Loucy (cell line): ENCODE measurements around the gene KRTCAP3.

Source experiments
- H2AFZ ChIP-seq: fragments of 200-600 bp; sonication (generic); 2 replicates; pipeline ENCODE4 v1.6.0; 2016; ENCODE audit warnings: antibody characterized with exemption, mild to moderate bottlenecking, low read length, moderate library complexity
- H3F3A ChIP-seq: fragments of 200-600 bp; 2 replicates; pipeline ENCODE4 v1.6.0; 2016; ENCODE audit warnings: antibody characterized with exemption, low read depth, mild to moderate bottlenecking
- H3K27me3 ChIP-seq: fragments of 200-600 bp; sonication (generic); 2 replicates; pipeline ENCODE4 v1.6.1; 2014; ENCODE audit warnings: low read length, mild to moderate bottlenecking; ENCODE audit not compliant: insufficient read depth, poor library complexity, severe bottlenecking
- H3K36me3 ChIP-seq: fragments of 200-600 bp; sonication (generic); 2 replicates; pipeline ENCODE4 v1.6.1; 2016; ENCODE audit warnings: low read length; ENCODE audit not compliant: insufficient read depth
- H3K4me1 ChIP-seq: fragments of 200-600 bp; sonication (generic); 2 replicates; pipeline ENCODE4 v1.5.1; 2014; ENCODE audit warnings: low read length, mild to moderate bottlenecking; ENCODE audit not compliant: insufficient read depth, poor library complexity, severe bottlenecking
- H3K4me2 ChIP-seq: fragments of 200-600 bp; sonication (generic); 2 replicates; pipeline ENCODE4 v1.6.0; 2014; ENCODE audit warnings: antibody characterized with exemption, low read length, low read depth, mild to moderate bottlenecking; ENCODE audit not compliant: poor library complexity, severe bottlenecking
- H3K4me3 ChIP-seq: fragments of 200-600 bp; sonication (generic); 2 replicates; pipeline ENCODE4 v1.5.1; 2014; ENCODE audit warnings: low read length, mild to moderate bottlenecking, mixed read lengths; ENCODE audit not compliant: poor library complexity, severe bottlenecking
- H3K79me2 ChIP-seq: fragments of 200-600 bp; sonication (generic); 2 replicates; pipeline ENCODE4 v1.6.1; 2014; ENCODE audit warnings: low read length; ENCODE audit not compliant: insufficient read depth
- H3K9ac ChIP-seq: fragments of 200-600 bp; sonication (generic); 2 replicates; pipeline ENCODE4 v1.6.0; 2014; ENCODE audit warnings: mild to moderate bottlenecking, low read depth, low read length, moderate library complexity; ENCODE audit not compliant: poor library complexity, severe bottlenecking
- H3K9me2 ChIP-seq: fragments of 200-600 bp; sonication (generic); replicated peaks from 2 replicates; pipeline ENCODE4 v1.6.1; 2016; ENCODE audit warnings: low read depth, low read length, mixed read lengths
- H3K9me3 ChIP-seq: fragments of 200-600 bp; sonication (generic); 2 replicates; pipeline ENCODE4 v1.6.1; 2014; ENCODE audit warnings: mild to moderate bottlenecking, antibody characterized with exemption, low read length, low read depth; ENCODE audit not compliant: insufficient read depth
- H4K20me1 ChIP-seq: fragments of 200-600 bp; sonication (generic); 2 replicates; pipeline ENCODE4 v1.6.0; 2014; ENCODE audit warnings: antibody characterized with exemption, low read length, mild to moderate bottlenecking; ENCODE audit not compliant: insufficient read depth, poor library complexity, severe bottlenecking
- CTCF ChIP-seq: fragments of 200-600 bp; sonication (generic); conservative IDR thresholded peaks from 2 replicates; pipeline ENCODE4 v1.5.1; 2014; ENCODE audit warnings: mild to moderate bottlenecking, antibody characterized with exemption, low read length
- EZH2phosphoT487 ChIP-seq: fragments of 200-600 bp; IDR thresholded peaks from 2 replicates; pipeline ENCODE4 v1.6.1; 2018; ENCODE audit warnings: antibody characterized with exemption, mild to moderate bottlenecking, moderate library complexity, borderline replicate concordance

The KRTCAP3 gene

DNA sequence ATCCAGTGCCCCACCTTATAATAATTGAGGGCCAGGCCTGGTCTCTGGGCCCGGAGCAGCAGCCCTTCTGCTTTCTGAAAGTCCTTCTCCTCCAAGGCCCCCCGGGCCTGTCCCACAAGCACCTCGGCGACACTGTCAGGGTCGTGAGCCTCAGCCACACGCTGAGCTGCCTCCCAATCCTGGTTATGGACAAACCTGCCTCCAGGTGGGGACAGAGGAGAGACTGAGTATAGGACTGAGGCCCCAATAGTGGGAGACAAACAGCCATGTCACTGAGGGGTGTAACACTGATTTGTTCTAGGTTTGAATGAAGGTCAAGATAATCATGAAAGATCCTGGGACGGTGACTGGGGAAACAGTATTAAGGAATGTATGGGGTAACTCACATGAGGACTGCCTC is 11.8 kb downstream of the KRTCAP3 start:
- Histone ChIP-seq H3F3A (no peaks in the 10 kb centered on the region), H2AFZ (no peak overlapping the region), H3K36me3 (no peaks in the 10 kb centered on the region), H3K4me3 (no peak overlapping the region), H3K9ac (no peak overlapping the region), H3K4me1 (peaks cover 8% of the 10 kb centered on the region), H3K79me2 (no peaks in the 10 kb centered on the region), H3K9me2 (no peaks in the 10 kb centered on the region), H3K4me2 (no peak overlapping the region), H3K9me3 (no peaks in the 10 kb centered on the region), H3K27me3 (no peaks in the 10 kb centered on the region), H4K20me1 (no peaks in the 10 kb centered on the region)
- TF ChIP-seq CTCF (no peak), EZH2phosphoT487 (no peak)

GRCh38 chr2:27461118-27461517 is 18.9 kb downstream of the KRTCAP3 start:
- Histone ChIP-seq H2AFZ (no peak overlapping the region), H3K9ac (no peak overlapping the region), H3K4me2 (no peak overlapping the region), H3K9me2 (no peaks in the 10 kb centered on the region), H3F3A (no peaks in the 10 kb centered on the region), H3K4me1 (peaks cover 2% of the 10 kb centered on the region), H3K79me2 (no peaks in the 10 kb centered on the region), H3K4me3 (no peak overlapping the region), H3K9me3 (no peaks in the 10 kb centered on the region), H3K36me3 (no peaks in the 10 kb centered on the region), H4K20me1 (no peaks in the 10 kb centered on the region), H3K27me3 (no peaks in the 10 kb centered on the region)
- TF ChIP-seq EZH2phosphoT487 (no peak), CTCF (no peak)

GRCh38 chr2:27464443-27464842 is 22.3 kb downstream of the KRTCAP3 start:
- no peaks in the 10 kb centered on the region for H3K27me3 ChIP-seq
- no peak overlapping the region for H3K4me2 ChIP-seq
- no peak overlapping the region for H3K4me3 ChIP-seq
- TF ChIP-seq EZH2phosphoT487 (no peak), CTCF (no peak)
- no peaks in the 10 kb centered on the region for H3K36me3 ChIP-seq
- H3F3A ChIP-seq, result no peaks in the 10 kb centered on the region
- no peak overlapping the region for H3K9ac ChIP-seq
- H3K79me2 ChIP-seq, result no peaks in the 10 kb centered on the region
- H3K4me1 ChIP-seq, result no peaks in the 10 kb centered on the region
- no peaks in the 10 kb centered on the region for H3K9me3 ChIP-seq
- H4K20me1 ChIP-seq, result no peaks in the 10 kb centered on the region
- no peaks in the 10 kb centered on the region for H3K9me2 ChIP-seq
- no peak overlapping the region for H2AFZ ChIP-seq
